Mucosa of stomach (tissue), 1 donor: ENCODE measurements around the gene CDKAL1.
"Not testable (repeated sequence)": the region's sequence is repeated elsewhere in the genome, so short reads cannot be mapped to it uniquely, and the experiment has no call there.

Experiments used
- H3K27me3 ChIP-seq: one replicate; pipeline ENCODE4 v1.7.0; 2013; ENCODE audit warnings: mild to moderate bottlenecking, low read length; ENCODE audit not compliant: control insufficient read depth, insufficient read depth
- H3K36me3 ChIP-seq: one replicate; pipeline ENCODE4 v1.7.0; 2013; ENCODE audit warnings: low read length; ENCODE audit not compliant: control insufficient read depth, insufficient read depth
- H3K4me1 ChIP-seq: one replicate; pipeline ENCODE4 v1.7.0; 2013; ENCODE audit warnings: mild to moderate bottlenecking, low read length; ENCODE audit not compliant: control insufficient read depth, insufficient read depth
- H3K4me3 ChIP-seq: one replicate; pipeline ENCODE4 v1.7.0; 2013; ENCODE audit warnings: low read length
- H3K9ac ChIP-seq: one replicate; pipeline ENCODE4 v1.7.0; 2013; ENCODE audit warnings: mild to moderate bottlenecking, low read length, moderate library complexity
- H3K9me3 ChIP-seq: one replicate; pipeline ENCODE4 v1.7.0; 2013; ENCODE audit warnings: mild to moderate bottlenecking, low read length, moderate library complexity; ENCODE audit not compliant: control insufficient read depth
- donor health status: Pancreatic carcinoma.

The CDKAL1 gene

GRCh38 chr6:21080221-21080620, 546.0 kb downstream of the CDKAL1 start:
- H3K9ac ChIP-seq = no peak overlapping the region
- no peaks in the 10 kb centered on the region for H3K9me3 ChIP-seq
- no peaks in the 10 kb centered on the region for H3K27me3 ChIP-seq
- H3K4me1 ChIP-seq = peaks cover 15% of the 10 kb centered on the region
- H3K36me3 ChIP-seq = no peaks in the 10 kb centered on the region
- H3K4me3 ChIP-seq = no peak overlapping the region

GRCh38 chr6:21082091-21082490, 547.8 kb downstream of the CDKAL1 start:
- peaks cover 15% of the 10 kb centered on the region for H3K4me1 ChIP-seq
- no peak overlapping the region for H3K4me3 ChIP-seq
- H3K9me3 ChIP-seq = no peaks in the 10 kb centered on the region
- no peak overlapping the region for H3K9ac ChIP-seq
- H3K36me3 ChIP-seq = no peaks in the 10 kb centered on the region
- H3K27me3 ChIP-seq = no peaks in the 10 kb centered on the region

GRCh38 chr6:21083708-21084107, 549.5 kb downstream of the CDKAL1 start:
- H3K4me3 ChIP-seq = no peak overlapping the region
- no peaks in the 10 kb centered on the region for H3K9me3 ChIP-seq
- H3K9ac ChIP-seq = no peak overlapping the region
- H3K36me3 ChIP-seq = no peaks in the 10 kb centered on the region
- no peaks in the 10 kb centered on the region for H3K27me3 ChIP-seq
- peaks cover 15% of the 10 kb centered on the region for H3K4me1 ChIP-seq

GRCh38 chr6:21084656-21085055, 550.4 kb downstream of the CDKAL1 start:
- no peaks in the 10 kb centered on the region for H3K9me3 ChIP-seq
- H3K4me1 ChIP-seq = peaks cover 9% of the 10 kb centered on the region
- H3K9ac ChIP-seq = no peak overlapping the region
- no peaks in the 10 kb centered on the region for H3K27me3 ChIP-seq
- H3K4me3 ChIP-seq = no peak overlapping the region
- H3K36me3 ChIP-seq = no peaks in the 10 kb centered on the region

- H3K9me3 ChIP-seq = no peaks in the 10 kb centered on the region
- no peaks in the 10 kb centered on the region for H3K27me3 ChIP-seq
- peaks cover 3% of the 10 kb centered on the region for H3K4me1 ChIP-seq
- no peaks in the 10 kb centered on the region for H3K36me3 ChIP-seq
- H3K4me3 ChIP-seq = no peak overlapping the region
- H3K9ac ChIP-seq = no peak overlapping the region
These were observed 551.0 kb downstream of the CDKAL1 start for GRCh38 chr6:21085211-21085610.

GRCh38 chr6:21085643-21086042, 551.4 kb downstream of the CDKAL1 start:
- no peaks in the 10 kb centered on the region for H3K9me3 ChIP-seq
- no peaks in the 10 kb centered on the region for H3K36me3 ChIP-seq
- H3K4me3 ChIP-seq = no peak overlapping the region
- H3K4me1 ChIP-seq = no peaks in the 10 kb centered on the region
- H3K9ac ChIP-seq = no peak overlapping the region
- H3K27me3 ChIP-seq = no peaks in the 10 kb centered on the region

- no peaks in the 10 kb centered on the region for H3K36me3 ChIP-seq
- H3K9me3 ChIP-seq = no peaks in the 10 kb centered on the region
- H3K4me3 ChIP-seq = no peak overlapping the region
These were observed 552.9 kb downstream of the CDKAL1 start for GRCh38 chr6:21087188-21087587.

GRCh38 chr6:21091411-21091810, 557.2 kb downstream of the CDKAL1 start:
- no peaks in the 10 kb centered on the region for H3K4me1 ChIP-seq
- no peaks in the 10 kb centered on the region for H3K36me3 ChIP-seq
- H3K9me3 ChIP-seq = no peaks in the 10 kb centered on the region
- no peaks in the 10 kb centered on the region for H3K27me3 ChIP-seq
- no peak overlapping the region for H3K4me3 ChIP-seq
- H3K9ac ChIP-seq = no peak overlapping the region

More at GRCh38 chr6:21087188-21087587, 552.9 kb downstream of the CDKAL1 start:
- Histone ChIP-seq H3K4me1 (no peaks in the 10 kb centered on the region), H3K27me3 (no peaks in the 10 kb centered on the region), H3K9ac (no peak overlapping the region)

- H3K36me3 ChIP-seq, H3K9ac ChIP-seq, H3K4me1 ChIP-seq, H3K27me3 ChIP-seq, H3K4me3 ChIP-seq, H3K9me3 ChIP-seq: not testable (repeated sequence)
These were observed 558.0 kb downstream of the CDKAL1 start for GRCh38 chr6:21092231-21092772.

- Histone ChIP-seq H3K36me3 (no peaks in the 10 kb centered on the region), H3K27me3 (no peaks in the 10 kb centered on the region), H3K4me3 (no peak overlapping the region), H3K9me3 (no peaks in the 10 kb centered on the region), H3K9ac (no peak overlapping the region), H3K4me1 (no peaks in the 10 kb centered on the region)
These were observed 561.2 kb downstream of the CDKAL1 start for GRCh38 chr6:21095462-21095861.

- H3K4me1 ChIP-seq = peaks cover 1% of the 10 kb centered on the region
- no peaks in the 10 kb centered on the region for H3K36me3 ChIP-seq
- H3K9ac ChIP-seq = no peak overlapping the region
- no peak overlapping the region for H3K4me3 ChIP-seq
- H3K27me3 ChIP-seq = no peaks in the 10 kb centered on the region
- no peaks in the 10 kb centered on the region for H3K9me3 ChIP-seq
These were observed 563.9 kb downstream of the CDKAL1 start for GRCh38 chr6:21098134-21098533.

- Histone ChIP-seq H3K4me1 (peaks cover 8% of the 10 kb centered on the region), H3K4me3 (no peak overlapping the region), H3K9ac (no peak overlapping the region), H3K27me3 (no peaks in the 10 kb centered on the region), H3K9me3 (no peaks in the 10 kb centered on the region), H3K36me3 (no peaks in the 10 kb centered on the region)
These were observed 564.5 kb downstream of the CDKAL1 start for GRCh38 chr6:21098744-21099143.
